Osteocyte (in vitro differentiated cells): ENCODE data around the gene TMEM59. TPM values are rescaled to one million over a fixed set of nuclear protein-coding genes. Genes with fewer than 3 reads are reported as not detected.

Source experiments
- DNase-seq: peaks from one replicate; pipeline ENCODE4 v3.0.0; 2021; ENCODE audit warnings: mixed read lengths; ENCODE audit not compliant: unreplicated experiment; ENCODE audit errors: extremely low spot score
- H3K27ac Mint-ChIP-seq: one replicate; pipeline ENCODE4 v1.8.0; 2021; ENCODE audit warnings: mild to moderate bottlenecking, mixed read lengths; ENCODE audit not compliant: unreplicated experiment
- H3K27me3 Mint-ChIP-seq: one replicate; pipeline ENCODE4 v1.8.0; 2021; ENCODE audit warnings: mixed read lengths; ENCODE audit not compliant: unreplicated experiment
- H3K36me3 Mint-ChIP-seq: one replicate; pipeline ENCODE4 v1.8.0; 2021; ENCODE audit warnings: mixed read lengths; ENCODE audit not compliant: unreplicated experiment
- H3K4me1 Mint-ChIP-seq: one replicate; pipeline ENCODE4 v1.8.0; 2021; ENCODE audit warnings: mixed read lengths; ENCODE audit not compliant: unreplicated experiment
- H3K4me3 Mint-ChIP-seq: one replicate; pipeline ENCODE4 v1.8.0; 2021; ENCODE audit warnings: mild to moderate bottlenecking, moderate library complexity, mixed read lengths; ENCODE audit not compliant: unreplicated experiment
- H3K9me3 Mint-ChIP-seq: one replicate; pipeline ENCODE4 v1.8.0; 2021; ENCODE audit warnings: mixed read lengths; ENCODE audit not compliant: unreplicated experiment
- CTCF ChIP-seq: fragments of 200-600 bp; sonication (generic); IDR thresholded peaks from 2 replicates; pipeline ENCODE4 v1.5.0; 2021; ENCODE audit warnings: antibody characterized with exemption, mild to moderate bottlenecking, moderate library complexity
- total RNA-seq: library from RNA; stranded (reverse); gene quantifications from 2 replicates; pipeline ENCODE4 v1.2.1, GENCODE V29; 2021

The TMEM59 gene
- total RNA-seq, 1 donor from 2014 or later = 409 TPM

- Mint-ChIP-seq H3K27me3 (peaks cover 31% of the 10 kb centered on the region), H3K36me3 (no peaks in the 10 kb centered on the region), H3K9me3 (no peaks in the 10 kb centered on the region), H3K4me3 (no peak overlapping the region), H3K27ac (no peak overlapping the region), H3K4me1 (peaks cover 4% of the 10 kb centered on the region)
- no peak for TF ChIP-seq CTCF
- peak; percentile 75 for DNase-seq
Observed at GRCh38 chr1:54016343-54017282, 36.4 kb downstream of the TMEM59 start.

GRCh38 chr1:54014009-54014629, 38.9 kb downstream of the TMEM59 start:
- no peaks in the 10 kb centered on the region for H3K9me3 Mint-ChIP-seq
- DNase-seq = peak; percentile 81
- TF ChIP-seq CTCF = no peak
- no peak overlapping the region for H3K4me3 Mint-ChIP-seq
- peaks cover 4% of the 10 kb centered on the region for H3K4me1 Mint-ChIP-seq
- no peak overlapping the region for H3K27ac Mint-ChIP-seq
- H3K36me3 Mint-ChIP-seq = no peaks in the 10 kb centered on the region
- peaks cover 46% of the 10 kb centered on the region for H3K27me3 Mint-ChIP-seq

- Mint-ChIP-seq H3K4me3 (no peak overlapping the region), H3K27ac (no peak overlapping the region), H3K27me3 (peaks cover 45% of the 10 kb centered on the region), H3K36me3 (no peaks in the 10 kb centered on the region), H3K9me3 (no peaks in the 10 kb centered on the region), H3K4me1 (peaks cover 4% of the 10 kb centered on the region)
- peak; percentile 66 for DNase-seq
- no peak for TF ChIP-seq CTCF
Observed at GRCh38 chr1:54013393-54014008, 39.5 kb downstream of the TMEM59 start.

GRCh38 chr1:54012863-54013262, 40.1 kb downstream of the TMEM59 start:
- H3K27ac Mint-ChIP-seq = no peak overlapping the region
- H3K4me1 Mint-ChIP-seq = peaks cover 4% of the 10 kb centered on the region
- no peak for TF ChIP-seq CTCF
- H3K4me3 Mint-ChIP-seq = no peak overlapping the region
- H3K9me3 Mint-ChIP-seq = no peaks in the 10 kb centered on the region
- peak; percentile 73 for DNase-seq
- peaks cover 49% of the 10 kb centered on the region for H3K27me3 Mint-ChIP-seq
- H3K36me3 Mint-ChIP-seq = no peaks in the 10 kb centered on the region

- H3K36me3 Mint-ChIP-seq = no peaks in the 10 kb centered on the region
- peaks cover 50% of the 10 kb centered on the region for H3K27me3 Mint-ChIP-seq
- no peaks in the 10 kb centered on the region for H3K9me3 Mint-ChIP-seq
- no peak for TF ChIP-seq CTCF
- peaks cover 4% of the 10 kb centered on the region for H3K4me1 Mint-ChIP-seq
- H3K4me3 Mint-ChIP-seq = no peak overlapping the region
- H3K27ac Mint-ChIP-seq = no peak overlapping the region
- peak; percentile 60 for DNase-seq
Observed at GRCh38 chr1:54012008-54012325, 41.0 kb downstream of the TMEM59 start.
